KBM-7 (cell line): ENCODE data around the gene BDH1.
A peak's percentile ranks its signal among the peaks of the same experiment; 100 is the strongest.
"Not testable (repeated sequence)": the region's sequence is repeated elsewhere in the genome, so short reads cannot be mapped to it uniquely, and the experiment has no call there.

Source experiments
- DNase-seq: peaks from one replicate; pipeline ENCODE4 v3.0.0-alpha.2; 2015
- in situ Hi-C: fragments of 300-500 bp; cut with MboI; formaldehyde crosslinking; loops from 2 replicates; pipeline ENCODE4 v1.14.3; 2020; ENCODE audit warnings: low sequenced_read_pairs, low pct_unique_long_range_greater_than_20kb, mixed read lengths

Gene BDH1

DNA sequence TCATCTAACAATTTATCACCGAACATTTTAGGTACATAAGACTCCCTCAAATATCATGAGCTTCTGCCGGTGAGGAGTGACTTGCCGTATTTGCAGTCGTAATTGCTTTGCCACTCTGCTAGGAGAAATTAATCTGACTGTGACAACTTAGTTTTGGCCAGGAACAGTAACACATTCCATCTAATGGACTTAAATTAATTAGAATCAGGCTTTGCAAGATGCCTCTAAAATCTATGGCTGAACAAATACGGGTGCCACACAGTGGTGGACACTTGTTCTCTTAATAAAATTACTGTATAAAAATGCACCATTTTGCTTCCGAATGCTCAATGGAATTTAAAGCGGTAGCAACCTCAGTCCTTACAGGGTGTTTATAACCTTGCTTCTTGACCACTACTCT, 27.6 kb upstream of the BDH1 start:
- in situ Hi-C loops = no loop called here

DNA sequence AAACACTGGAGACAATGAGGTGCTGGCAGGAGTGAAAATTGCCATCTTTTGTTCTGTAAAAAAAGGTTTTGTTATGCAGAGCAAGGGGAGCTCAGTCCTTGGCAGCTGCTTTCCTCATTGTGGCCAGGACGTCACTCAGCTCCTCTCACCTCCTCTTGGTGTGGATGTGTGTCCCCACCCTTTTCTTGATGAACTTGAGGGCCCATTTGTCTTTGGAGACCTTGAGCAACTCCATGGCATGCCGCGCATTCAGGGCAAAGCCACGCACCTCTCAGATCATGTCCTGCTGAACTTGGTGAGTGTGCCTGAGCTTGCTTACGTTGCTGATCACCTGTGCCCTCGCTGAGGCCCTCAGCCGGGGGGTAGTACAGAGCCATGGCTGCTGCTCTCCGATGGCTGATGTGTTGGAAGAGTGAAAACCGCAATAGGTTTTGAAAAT, 24.5 kb upstream of the BDH1 start:
- DNase-seq = no peak

More for the DNA sequence above, 27.6 kb upstream of the BDH1 start:
- DNase-seq = no peak

DNA sequence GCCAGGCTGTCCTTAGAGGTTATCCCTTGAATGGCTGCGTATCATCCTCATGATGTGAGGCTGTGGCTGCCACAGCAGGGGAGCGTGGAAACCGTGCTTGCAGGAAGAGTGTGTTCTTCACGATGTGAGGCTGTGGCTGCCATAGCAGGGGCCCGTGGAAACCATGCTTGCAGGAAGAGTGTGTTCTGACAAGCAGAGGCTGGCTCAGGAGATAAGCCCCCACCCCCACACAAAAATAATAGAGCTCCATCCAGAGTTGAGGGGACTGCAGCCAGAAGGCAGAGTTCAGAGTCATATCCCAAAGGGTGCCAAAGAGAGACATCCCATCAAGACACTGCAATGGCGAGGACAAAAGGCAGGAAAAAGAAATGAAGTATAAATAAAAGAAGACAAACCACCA, 22.6 kb upstream of the BDH1 start:
- in situ Hi-C loops = no loop called here
- DNase-seq = no peak

More for the DNA sequence above, 24.5 kb upstream of the BDH1 start:
- in situ Hi-C loops = no loop called here

DNA sequence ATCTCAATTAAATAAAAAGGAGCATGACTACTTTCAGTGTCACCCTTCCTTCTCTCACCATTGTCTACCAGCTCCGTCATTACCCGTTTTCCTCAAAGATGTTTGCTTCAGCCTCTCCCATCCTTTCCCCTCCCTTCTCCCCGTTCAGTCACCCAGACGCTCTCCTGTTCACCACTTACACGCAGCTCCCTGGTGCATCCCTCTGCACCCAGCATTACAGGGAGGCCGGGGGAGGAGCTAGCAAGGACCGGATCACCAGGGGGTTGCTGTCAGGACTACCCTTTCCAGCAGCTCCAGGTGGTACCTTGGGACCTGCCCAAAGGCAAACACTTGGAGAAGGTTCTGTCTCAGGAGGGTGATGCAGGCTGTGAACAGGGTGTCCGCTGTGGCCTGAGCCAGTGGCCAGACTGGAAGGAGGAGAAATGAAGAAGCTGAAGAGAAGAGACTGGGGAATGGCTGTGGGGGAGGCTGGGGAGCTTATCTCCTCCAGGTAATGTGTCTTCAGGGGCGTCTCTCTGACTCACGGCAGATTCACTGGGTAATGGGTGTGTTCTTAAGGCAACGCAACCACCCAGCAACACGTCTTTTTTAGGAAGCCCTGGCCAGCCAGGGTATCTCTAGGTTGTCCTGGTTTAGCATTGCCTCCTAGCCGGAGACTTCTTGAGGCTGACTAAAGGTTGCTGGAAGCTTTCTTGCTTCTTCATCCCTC, 21.8 kb upstream of the BDH1 start:
- in situ Hi-C loops = no loop called here
- no peak for DNase-seq

DNA sequence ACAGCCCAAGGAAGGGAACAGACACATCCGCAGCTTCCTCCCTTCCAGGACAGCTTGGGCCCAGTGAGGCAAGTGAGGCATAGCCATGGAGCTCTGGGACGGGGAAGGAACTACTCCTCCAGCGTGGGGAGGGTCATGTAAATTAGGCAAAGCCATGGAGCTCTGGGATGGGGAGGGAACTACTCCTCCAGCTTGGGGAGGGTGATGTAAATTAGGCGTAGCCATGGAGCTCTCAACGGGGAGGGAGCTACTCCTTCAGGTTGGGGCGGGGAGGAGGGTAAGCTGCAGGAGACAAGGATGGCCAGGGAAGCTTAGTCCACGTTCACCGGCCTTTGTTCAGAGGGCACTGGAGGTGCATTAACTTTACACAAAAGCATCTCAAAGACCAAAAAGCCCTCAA, 21.1 kb upstream of the BDH1 start:
- DNase-seq = no peak
- in situ Hi-C loops = no loop called here

DNA sequence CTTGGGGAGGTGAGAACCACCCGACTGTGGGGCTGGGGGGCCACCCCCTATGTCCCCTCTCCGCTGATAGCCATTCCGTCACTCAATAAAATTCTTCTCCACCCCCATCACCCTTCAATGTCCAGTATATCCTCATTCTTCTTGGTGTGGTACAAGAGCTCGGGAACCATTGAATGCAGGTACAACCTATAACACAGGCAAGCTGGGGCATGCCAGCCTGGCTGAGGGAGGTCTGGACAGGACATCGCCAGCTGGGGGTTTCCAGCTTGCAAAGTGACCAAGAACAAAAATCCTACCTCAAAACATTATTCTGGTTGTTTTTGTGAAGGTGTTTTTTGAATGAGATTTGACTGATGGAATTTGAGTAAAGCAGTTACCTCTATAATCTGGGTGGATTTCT, 19.6 kb upstream of the BDH1 start:
- in situ Hi-C loops = no loop called here
- no peak for DNase-seq

DNA sequence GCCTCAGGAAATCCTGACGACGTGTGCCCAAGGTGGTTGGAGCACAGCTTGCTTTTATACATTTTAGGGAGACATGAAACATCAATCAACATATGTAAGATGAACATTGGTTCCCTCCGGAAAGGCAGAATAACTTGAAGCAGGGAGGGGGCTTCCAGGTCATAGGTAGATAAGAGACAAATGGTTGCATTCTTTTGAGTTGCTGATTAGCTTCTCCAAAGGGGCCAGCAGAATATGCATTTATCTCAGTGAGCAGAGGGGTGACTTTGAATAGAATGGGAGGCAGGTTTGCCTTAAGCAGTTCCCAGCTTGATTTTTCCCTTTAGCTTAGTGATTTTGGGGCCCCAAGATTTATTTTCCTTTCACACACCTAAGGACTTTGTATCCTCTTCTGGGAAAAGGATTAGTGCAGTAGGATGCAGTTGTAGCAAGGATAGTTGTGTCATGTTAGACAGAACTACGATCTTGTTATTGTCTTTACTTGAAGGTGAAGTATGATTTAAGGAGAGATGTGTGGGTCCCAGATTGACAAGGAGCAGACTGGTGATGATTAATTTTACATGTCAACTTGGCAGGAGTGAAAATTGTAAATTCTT, 18.7 kb upstream of the BDH1 start:
- in situ Hi-C loops, DNase-seq: not testable (repeated sequence)

DNA sequence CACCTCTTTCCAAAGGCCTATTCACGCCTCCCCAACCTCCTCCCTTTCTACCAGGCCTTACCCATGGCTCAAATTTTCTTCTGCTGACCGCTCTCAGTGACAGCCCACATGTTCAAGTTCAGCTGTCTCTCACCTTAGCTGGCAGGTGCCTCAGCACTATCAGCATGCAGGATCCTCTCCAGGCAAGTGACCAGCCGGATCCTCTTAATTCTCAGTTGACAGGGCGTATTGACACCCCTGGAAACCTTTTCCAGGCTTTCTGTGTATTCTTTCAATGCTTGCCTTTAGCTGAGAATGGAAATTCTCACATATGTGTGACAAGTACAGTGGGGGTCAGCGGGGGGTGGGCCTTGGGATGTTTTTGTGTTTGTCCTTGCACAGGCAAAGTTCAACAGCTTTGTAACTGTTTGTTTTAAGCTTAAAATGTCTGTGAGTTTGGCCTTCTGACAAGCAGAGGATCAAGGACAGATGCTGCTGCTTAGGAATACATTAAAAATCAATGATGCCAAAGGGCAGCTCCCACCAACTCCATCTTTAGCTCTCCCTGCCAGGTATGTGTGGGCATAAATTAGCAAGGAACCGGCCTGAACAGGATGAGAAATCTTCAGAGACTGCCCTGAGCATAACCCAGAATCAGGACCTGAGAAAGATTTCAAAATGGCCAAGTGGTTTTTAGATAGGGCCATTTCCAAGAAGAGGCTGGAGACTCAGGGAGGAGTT, 17.4 kb upstream of the BDH1 start:
- in situ Hi-C loops = no loop called here

DNA sequence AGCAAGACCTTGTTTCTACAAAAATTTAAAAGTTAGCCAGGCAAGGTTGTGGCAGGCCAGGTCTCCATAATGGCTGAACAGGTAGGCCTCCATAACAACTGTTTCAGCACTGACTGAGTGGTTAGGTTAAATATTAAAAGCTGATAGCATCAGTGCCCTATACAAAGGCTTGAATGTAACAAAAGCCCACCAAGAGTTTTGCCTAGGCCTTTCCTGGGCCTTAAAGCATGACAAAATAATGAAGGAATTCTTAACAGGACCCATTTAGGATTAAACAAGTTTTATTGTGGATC, 16.1 kb upstream of the BDH1 start:
- DNase-seq, in situ Hi-C loops: not testable (repeated sequence)

More for the DNA sequence above, 17.4 kb upstream of the BDH1 start:
- no peak for DNase-seq

DNA sequence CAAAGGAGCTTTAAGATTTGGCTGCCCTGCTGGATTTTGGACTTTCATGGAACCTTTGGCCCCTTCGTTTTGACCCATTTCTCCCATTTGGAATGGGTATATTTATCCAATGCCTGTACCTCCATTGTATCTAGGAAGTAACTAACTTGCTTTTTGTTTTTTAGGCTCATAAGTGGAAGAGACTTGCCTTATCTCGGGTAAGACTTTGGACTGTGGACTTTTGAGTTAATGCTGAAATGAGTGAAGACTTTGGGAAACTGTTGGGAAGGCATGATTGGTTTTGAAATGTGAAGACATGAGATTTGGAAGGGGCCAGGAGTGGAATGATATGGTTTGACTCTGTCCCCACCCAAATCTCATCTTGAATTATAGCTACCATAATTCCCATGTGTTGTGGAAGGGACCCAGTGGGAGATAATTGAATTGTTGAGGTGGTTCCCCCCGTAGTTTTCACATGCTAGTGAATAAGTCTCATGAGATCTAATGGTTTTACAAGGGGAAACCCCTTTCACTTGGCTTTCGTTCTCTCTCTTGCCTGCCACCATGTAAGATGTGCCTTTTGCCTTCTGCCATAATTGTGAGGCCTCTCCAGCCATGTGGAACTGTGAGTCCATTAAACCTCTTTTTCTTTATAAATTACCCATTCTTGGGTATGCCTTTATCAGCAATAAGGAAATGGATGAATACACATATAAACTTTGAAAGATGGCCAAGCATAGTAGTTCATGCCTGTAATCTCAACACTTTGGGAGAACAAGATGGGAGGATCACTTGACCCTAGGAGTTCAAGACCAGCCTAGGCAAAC, 15.5 kb upstream of the BDH1 start:
- in situ Hi-C loops, DNase-seq: not testable (repeated sequence)

DNA sequence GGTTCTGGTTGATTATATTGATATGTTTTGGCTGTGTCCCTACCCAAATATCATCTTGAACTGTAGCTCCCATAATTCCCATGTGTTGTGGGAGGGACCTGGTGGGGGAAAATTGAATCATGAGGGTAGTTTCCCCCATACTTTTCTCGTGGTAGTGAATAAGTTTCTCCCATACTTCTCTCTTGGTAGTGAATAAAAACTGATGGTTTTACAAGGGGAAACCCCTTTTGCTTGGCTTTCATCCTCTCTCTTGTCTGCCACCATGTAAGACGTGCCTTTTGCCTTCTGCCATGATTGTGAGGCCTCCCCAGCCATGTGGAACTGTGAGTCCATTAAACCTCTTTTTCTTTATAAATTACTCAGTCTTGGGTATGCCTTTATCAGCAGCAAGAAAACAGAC, 13.7 kb upstream of the BDH1 start:
- DNase-seq, in situ Hi-C loops: not testable (repeated sequence)

DNA sequence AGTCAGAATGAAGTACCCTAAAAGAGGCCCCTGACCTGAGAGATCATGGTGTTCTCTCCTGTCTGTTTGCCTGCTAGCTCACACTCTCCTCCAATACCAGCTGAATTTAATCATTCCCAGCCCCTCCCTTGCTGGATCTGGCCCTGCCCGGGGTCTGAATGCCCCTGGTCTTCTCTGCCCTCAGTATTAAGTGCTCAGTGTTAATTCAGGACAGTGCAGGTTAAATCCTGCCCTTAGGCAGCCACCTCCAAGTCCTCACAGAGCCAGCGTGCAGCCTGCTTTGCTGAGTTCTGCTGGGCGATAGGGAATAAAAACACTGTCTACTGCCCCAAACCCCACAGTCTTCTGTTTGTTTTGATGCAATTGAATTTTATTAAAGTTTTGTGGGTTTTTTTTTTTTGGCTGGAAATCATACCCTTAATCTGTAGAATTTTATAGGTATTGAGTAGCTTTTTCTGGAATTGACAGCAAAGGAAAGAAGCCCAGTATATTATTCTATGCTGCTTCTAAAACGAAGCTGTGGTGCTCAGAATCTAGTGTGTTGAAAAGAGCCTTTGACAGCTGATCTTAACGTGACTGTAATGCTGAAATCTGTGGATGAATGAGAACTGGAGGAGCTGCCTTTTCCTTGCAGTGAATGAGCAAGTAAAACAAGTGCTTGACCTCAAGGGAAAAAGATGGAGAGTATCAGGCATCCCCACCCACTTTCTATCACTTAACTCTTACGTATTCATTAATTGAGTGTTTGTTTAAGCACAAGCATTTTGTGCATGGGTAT, 12.3 kb upstream of the BDH1 start:
- DNase-seq = no peak

DNA sequence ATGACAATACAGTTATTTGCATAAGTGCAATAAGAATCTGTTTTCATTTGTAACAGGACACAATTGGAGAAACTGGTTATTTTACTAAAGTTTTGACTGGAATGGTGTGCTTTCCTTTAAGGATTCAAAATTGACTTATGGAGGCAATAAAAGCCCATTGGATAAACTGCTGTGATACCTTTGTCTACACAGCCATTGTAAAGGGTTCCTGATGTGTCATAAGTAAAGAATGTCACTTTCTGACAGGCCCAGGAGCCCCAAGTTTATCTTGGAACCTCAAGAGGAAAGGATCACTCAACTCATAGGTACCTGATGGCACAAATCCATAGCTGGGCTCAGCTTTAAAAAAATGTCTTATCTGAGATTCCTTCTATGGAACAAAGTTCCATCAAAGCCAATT, 10.4 kb upstream of the BDH1 start:
- in situ Hi-C loops = not testable (repeated sequence)

More for the DNA sequence above, 12.3 kb upstream of the BDH1 start:
- in situ Hi-C loops = no loop called here

DNA sequence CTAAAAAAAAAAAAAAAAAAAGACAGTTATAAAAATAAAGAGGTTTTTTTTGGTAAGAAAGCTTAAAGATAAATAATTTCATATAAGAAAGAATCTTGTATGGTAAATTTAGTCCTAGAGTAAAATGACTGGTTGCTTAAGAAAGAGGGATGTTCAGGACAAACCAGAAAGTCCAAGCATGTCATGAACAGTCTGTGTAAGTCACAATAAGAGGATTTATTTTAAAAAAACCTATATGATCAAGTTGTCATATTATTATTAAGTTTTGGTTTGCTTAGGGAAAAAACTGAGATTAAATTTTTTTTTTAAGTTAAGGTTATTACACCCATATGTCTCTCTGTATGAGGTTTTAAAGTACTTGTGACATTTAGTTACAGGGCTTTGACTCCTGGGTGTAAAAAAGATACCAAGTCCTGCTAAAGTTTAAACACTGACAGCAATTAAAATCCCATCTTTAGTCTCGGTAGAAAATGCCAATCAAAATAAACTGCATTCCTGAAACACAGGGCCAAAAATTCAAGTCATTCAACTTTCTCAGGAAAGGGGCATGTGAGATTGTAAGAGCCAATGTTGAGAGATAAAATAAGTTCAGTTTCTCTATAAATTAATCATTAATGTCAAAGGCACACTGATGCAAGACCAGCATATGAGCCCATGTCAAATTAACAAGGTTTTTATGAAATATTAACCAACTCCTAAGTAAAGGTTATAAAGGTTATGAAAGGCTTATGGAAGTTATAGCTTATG, 8.5 kb upstream of the BDH1 start:
- in situ Hi-C loops = no loop called here
- peak; percentile 39 for DNase-seq

More for the DNA sequence above, 10.4 kb upstream of the BDH1 start:
- not testable (repeated sequence) for DNase-seq

DNA sequence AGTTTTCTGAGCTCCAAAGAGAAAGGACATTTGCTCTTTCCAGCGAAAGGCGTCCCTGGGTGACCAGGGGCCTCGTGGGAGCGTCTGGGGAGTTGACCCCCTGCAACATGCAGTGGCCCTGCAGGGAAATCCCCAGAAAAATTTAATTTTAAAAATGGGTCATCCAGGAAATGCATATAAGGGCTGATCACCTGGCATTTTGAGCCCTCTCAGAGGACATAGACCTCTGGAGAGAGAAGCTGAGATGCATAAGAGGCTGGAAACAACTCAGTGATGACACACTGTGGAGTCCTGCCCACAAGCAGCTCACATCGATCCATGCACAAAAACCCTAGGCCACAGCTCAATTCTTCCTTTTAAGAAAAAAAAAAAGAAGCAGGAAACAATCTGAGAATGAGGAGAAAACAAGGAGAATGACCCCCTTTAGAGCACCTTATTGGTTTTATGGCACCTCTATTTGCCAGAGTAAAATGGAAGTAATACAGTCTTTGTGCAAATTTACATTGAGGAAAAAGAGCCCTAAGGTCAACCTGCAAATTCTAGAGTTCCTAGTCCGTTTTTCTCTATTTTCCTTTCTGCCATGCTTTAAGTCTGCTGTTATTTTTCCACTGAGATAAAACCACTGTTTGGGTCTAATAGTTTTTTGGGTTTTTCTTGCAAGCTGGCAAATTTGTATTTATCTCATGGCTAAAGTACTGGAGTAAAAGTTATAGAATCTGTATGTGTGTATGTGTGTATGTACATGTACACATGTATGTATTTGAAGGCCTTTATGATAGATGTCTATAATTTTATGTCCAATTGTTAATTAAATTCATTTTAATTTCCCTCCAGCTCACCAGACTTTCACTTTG, 6.9 kb upstream of the BDH1 start:
- no peak for DNase-seq
- in situ Hi-C loops = no loop called here

DNA sequence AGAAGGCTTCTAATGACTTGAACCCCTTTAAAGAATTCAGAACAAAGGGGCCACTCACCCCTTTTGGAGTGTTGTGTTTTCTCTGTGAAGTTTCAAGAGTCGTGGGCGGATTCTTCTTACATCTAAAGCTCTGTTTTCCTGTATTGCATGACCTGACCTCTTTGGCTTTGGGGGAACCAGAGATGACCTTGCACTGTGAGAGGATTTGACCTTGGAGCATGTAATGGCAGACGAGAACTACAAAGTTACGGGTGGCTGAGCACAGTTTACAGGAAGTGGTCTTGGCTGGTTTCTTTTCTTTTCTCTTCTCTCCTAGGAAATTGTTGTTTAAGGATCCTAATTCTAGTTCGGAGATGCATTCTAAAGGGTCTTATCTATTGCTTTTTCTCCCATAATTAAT, 6.2 kb upstream of the BDH1 start:
- in situ Hi-C loops = no loop called here
- peak; percentile 47 for DNase-seq

DNA sequence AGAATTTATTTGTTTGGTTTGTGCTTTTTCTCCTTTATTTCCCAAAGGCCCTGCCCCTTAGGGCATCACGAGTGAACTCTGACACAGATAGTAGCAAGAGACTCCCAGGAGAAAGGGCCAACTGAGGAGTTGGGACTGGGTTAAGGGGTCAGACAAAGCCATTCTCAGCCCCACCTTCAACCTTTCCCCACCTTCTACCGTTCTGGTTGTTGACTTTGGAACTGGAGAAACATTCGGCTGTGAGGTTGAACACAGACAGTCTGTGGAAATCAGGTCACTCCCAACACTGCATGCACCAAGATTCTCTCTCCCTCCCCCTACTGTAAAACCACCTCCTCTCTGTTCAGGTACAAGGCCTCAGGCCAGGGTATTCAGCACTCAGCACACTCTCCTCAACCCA, 3.9 kb upstream of the BDH1 start:
- in situ Hi-C loops = no loop called here

More for the DNA sequence above, 3.9 kb upstream of the BDH1 start:
- no peak for DNase-seq
